ENCODE measurements around the gene SIK3.
A peak's percentile ranks its signal among the peaks of the same experiment; 100 is the strongest.

Gene SIK3

GRCh38 chr11:116916052-116916451 is 182.2 kb downstream of the SIK3 start:
- TF ChIP-seq MYC (IDR thresholded peaks at IDR 0.05; ENCODE audit: low read depth, low read length) (no peak), MAX (IDR thresholded peaks at IDR 0.05; ENCODE audit: low read depth, low read length) (no peak), POLR2A (IDR thresholded peaks at IDR 0.05; ENCODE audit: extremely low read depth, insufficient read length) (no peak), CTCF (IDR thresholded peaks at IDR 0.05; ENCODE audit: low read depth, low read length) (no peak)
- DNase-seq (ENCODE audit: low read depth) = no peak

GRCh38 chr11:116913000-116913399 is 185.2 kb downstream of the SIK3 start:
- H3K4me3 ChIP-seq (ENCODE audit: low read depth, low read length) = no peak overlapping the region
- peak; percentile 15 for DNase-seq (ENCODE audit: low read depth)
- TF ChIP-seq MYC (IDR thresholded peaks at IDR 0.05; ENCODE audit: low read depth, low read length) (no peak), MAX (IDR thresholded peaks at IDR 0.05; ENCODE audit: low read depth, low read length) (no peak), POLR2A (IDR thresholded peaks at IDR 0.05; ENCODE audit: extremely low read depth, insufficient read length) (no peak), CTCF (IDR thresholded peaks at IDR 0.05; ENCODE audit: low read depth, low read length) (no peak)

More at GRCh38 chr11:116916052-116916451, 182.2 kb downstream of the SIK3 start:
- no peak overlapping the region for H3K4me3 ChIP-seq (ENCODE audit: low read depth, low read length)

GRCh38 chr11:116911976-116912734 is 186.1 kb downstream of the SIK3 start:
- no peak for DNase-seq (ENCODE audit: low read depth)
- H3K4me3 ChIP-seq (ENCODE audit: low read depth, low read length) = no peak overlapping the region
- TF ChIP-seq MYC (IDR thresholded peaks at IDR 0.05; ENCODE audit: low read depth, low read length) (no peak), POLR2A (IDR thresholded peaks at IDR 0.05; ENCODE audit: extremely low read depth, insufficient read length) (no peak), MAX (IDR thresholded peaks at IDR 0.05; ENCODE audit: low read depth, low read length) (no peak), CTCF (IDR thresholded peaks at IDR 0.05; ENCODE audit: low read depth, low read length) (no peak)

GRCh38 chr11:116910847-116911246 is 187.4 kb downstream of the SIK3 start:
- no peak for TF ChIP-seq POLR2A (IDR thresholded peaks at IDR 0.05; ENCODE audit: extremely low read depth, insufficient read length)
- no peak for TF ChIP-seq CTCF (IDR thresholded peaks at IDR 0.05; ENCODE audit: low read depth, low read length)
- no peak for TF ChIP-seq MAX (IDR thresholded peaks at IDR 0.05; ENCODE audit: low read depth, low read length)
- no peak for TF ChIP-seq MYC (IDR thresholded peaks at IDR 0.05; ENCODE audit: low read depth, low read length)
- H3K4me3 ChIP-seq (ENCODE audit: low read depth, low read length) = no peak overlapping the region
- DNase-seq (ENCODE audit: low read depth) = no peak

GRCh38 chr11:116910378-116910777 is 187.8 kb downstream of the SIK3 start:
- no peak for DNase-seq (ENCODE audit: low read depth)
- no peak overlapping the region for H3K4me3 ChIP-seq (ENCODE audit: low read depth, low read length)
- TF ChIP-seq MAX (IDR thresholded peaks at IDR 0.05; ENCODE audit: low read depth, low read length) = no peak
- TF ChIP-seq CTCF (IDR thresholded peaks at IDR 0.05; ENCODE audit: low read depth, low read length) = no peak
- TF ChIP-seq MYC (IDR thresholded peaks at IDR 0.05; ENCODE audit: low read depth, low read length) = no peak
- TF ChIP-seq POLR2A (IDR thresholded peaks at IDR 0.05; ENCODE audit: extremely low read depth, insufficient read length) = no peak
